NCI-H2171 (cell line): Measurements from ENCODE around the gene KRTAP1-3.
"Not testable (repeated sequence)": the region's sequence is repeated elsewhere in the genome, so short reads cannot be mapped to it uniquely, and the experiment has no call there.

Experiments used
- DNase-seq: peaks from one replicate; lab custom pipeline; 2025; lab: John Stamatoyannopoulos, UW

Gene KRTAP1-3

GRCh38 chr17:41034346-41034935 is at the start of gene KRTAP1-3:
Gene KRTAP1-3, minus strand, starts transcription at chr17:41034874. Its CDS starts 53 bp downstream, at chr17:41034821.
- DNase-seq = not testable (repeated sequence)

GRCh38 chr17:41084100-41084856 is 49.6 kb upstream of the KRTAP1-3 start, which contains the start of gene KRTAP4-7:
Gene KRTAP4-7, plus strand, starts transcription at chr17:41084150. Its CDS starts 57 bp downstream, at chr17:41084207.
- DNase-seq = not testable (repeated sequence)

- DNase-seq = not testable (repeated sequence)
Observed at GRCh38 chr17:41083427-41083826, 48.8 kb upstream of the KRTAP1-3 start.

GRCh38 chr17:41082626-41083025 is 48.0 kb upstream of the KRTAP1-3 start:
- no peak for DNase-seq

GRCh38 chr17:41076788-41077187 is 42.1 kb upstream of the KRTAP1-3 start:
- DNase-seq = no peak

- DNase-seq = no peak
Observed at GRCh38 chr17:41073676-41074075, 39.0 kb upstream of the KRTAP1-3 start.

GRCh38 chr17:41071606-41072360 is 37.1 kb upstream of the KRTAP1-3 start:
- no peak for DNase-seq

GRCh38 chr17:41069031-41069430 is 34.4 kb upstream of the KRTAP1-3 start:
- DNase-seq = no peak

- no peak for DNase-seq
Observed at GRCh38 chr17:41067281-41067680, 32.6 kb upstream of the KRTAP1-3 start.

GRCh38 chr17:41065829-41066624 is 31.4 kb upstream of the KRTAP1-3 start, which contains the start of gene KRTAP2-4:
Gene KRTAP2-4, minus strand, starts transcription at chr17:41065879. Its CDS starts 34 bp downstream, at chr17:41065845.
- DNase-seq = no peak

- DNase-seq = not testable (repeated sequence)
Observed at GRCh38 chr17:41065016-41065689, 30.5 kb upstream of the KRTAP1-3 start.

GRCh38 chr17:41064301-41064700 is 29.6 kb upstream of the KRTAP1-3 start:
- no peak for DNase-seq

GRCh38 chr17:41063449-41063848 is 28.8 kb upstream of the KRTAP1-3 start:
- DNase-seq = no peak

- no peak for DNase-seq
Observed at GRCh38 chr17:41061964-41062363, 27.3 kb upstream of the KRTAP1-3 start.

GRCh38 chr17:41060052-41060604 is 25.5 kb upstream of the KRTAP1-3 start, which contains the start of gene KRTAP2-3:
Gene KRTAP2-3, minus strand, starts transcription at chr17:41060114. Its CDS starts 64 bp downstream, at chr17:41060050.
- DNase-seq = no peak

GRCh38 chr17:41059276-41060051 is 24.8 kb upstream of the KRTAP1-3 start:
- not testable (repeated sequence) for DNase-seq

GRCh38 chr17:41058741-41059140 is 24.1 kb upstream of the KRTAP1-3 start:
- DNase-seq = no peak

GRCh38 chr17:41057547-41057946 is 22.9 kb upstream of the KRTAP1-3 start:
- no peak for DNase-seq

- not testable (repeated sequence) for DNase-seq
Observed at GRCh38 chr17:41055130-41055529, 20.5 kb upstream of the KRTAP1-3 start, which contains the start of gene KRTAP2-2. Gene KRTAP2-2, minus strand, starts transcription at chr17:41055230. Its CDS starts 19 bp downstream, at chr17:41055211.

- DNase-seq = not testable (repeated sequence)
Observed at GRCh38 chr17:41054556-41054955, 19.9 kb upstream of the KRTAP1-3 start.
